ENCODE data around the gene STUB1.

The STUB1 gene

DNA sequence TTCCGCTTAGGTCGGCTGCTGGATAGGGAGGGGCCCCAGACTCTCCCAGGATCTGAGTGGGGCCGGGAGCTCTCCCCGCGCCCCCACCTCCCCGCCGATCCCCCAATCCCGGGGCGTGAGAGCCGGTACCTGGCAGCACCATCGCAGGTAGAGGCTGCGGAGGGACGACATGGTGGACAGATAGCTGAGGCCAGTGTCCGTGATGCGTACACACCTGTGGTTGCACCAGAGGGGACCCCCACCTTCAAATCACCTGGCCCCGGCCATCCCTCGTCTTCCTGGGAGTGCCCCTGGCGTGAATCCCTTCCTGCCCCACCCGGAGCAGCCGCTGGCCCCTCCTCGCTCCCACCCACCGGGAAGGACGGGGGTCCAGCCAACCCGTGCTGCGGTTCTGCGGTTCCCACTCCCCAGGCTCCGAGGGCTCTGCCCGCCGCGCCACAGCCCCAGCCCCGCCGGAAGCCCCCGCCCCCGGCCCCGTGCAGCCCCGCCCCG lies 14.7 kb downstream of the STUB1 start:
- Histone ChIP-seq H3K27me3 (ENCODE audit: insufficient read depth, poor library complexity, severe bottlenecking) (peaks cover 43% of the 10 kb centered on the region), H3K4me3 (replicated peaks; ENCODE audit: insufficient read depth, low read length) (no peak overlapping the region), H3K27ac (replicated peaks) (no peak overlapping the region)
- TF ChIP-seq, protein P1, sequence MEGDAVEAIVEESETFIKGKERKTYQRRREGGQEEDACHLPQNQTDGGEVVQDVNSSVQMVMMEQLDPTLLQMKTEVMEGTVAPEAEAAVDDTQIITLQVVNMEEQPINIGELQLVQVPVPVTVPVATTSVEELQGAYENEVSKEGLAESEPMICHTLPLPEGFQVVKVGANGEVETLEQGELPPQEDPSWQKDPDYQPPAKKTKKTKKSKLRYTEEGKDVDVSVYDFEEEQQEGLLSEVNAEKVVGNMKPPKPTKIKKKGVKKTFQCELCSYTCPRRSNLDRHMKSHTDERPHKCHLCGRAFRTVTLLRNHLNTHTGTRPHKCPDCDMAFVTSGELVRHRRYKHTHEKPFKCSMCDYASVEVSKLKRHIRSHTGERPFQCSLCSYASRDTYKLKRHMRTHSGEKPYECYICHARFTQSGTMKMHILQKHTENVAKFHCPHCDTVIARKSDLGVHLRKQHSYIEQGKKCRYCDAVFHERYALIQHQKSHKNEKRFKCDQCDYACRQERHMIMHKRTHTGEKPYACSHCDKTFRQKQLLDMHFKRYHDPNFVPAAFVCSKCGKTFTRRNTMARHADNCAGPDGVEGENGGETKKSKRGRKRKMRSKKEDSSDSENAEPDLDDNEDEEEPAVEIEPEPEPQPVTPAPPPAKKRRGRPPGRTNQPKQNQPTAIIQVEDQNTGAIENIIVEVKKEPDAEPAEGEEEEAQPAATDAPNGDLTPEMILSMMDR (IDR thresholded peaks at IDR 0.05; ENCODE audit: insufficient read depth, low read length), result no peak
- TF ChIP-seq, protein P2, sequence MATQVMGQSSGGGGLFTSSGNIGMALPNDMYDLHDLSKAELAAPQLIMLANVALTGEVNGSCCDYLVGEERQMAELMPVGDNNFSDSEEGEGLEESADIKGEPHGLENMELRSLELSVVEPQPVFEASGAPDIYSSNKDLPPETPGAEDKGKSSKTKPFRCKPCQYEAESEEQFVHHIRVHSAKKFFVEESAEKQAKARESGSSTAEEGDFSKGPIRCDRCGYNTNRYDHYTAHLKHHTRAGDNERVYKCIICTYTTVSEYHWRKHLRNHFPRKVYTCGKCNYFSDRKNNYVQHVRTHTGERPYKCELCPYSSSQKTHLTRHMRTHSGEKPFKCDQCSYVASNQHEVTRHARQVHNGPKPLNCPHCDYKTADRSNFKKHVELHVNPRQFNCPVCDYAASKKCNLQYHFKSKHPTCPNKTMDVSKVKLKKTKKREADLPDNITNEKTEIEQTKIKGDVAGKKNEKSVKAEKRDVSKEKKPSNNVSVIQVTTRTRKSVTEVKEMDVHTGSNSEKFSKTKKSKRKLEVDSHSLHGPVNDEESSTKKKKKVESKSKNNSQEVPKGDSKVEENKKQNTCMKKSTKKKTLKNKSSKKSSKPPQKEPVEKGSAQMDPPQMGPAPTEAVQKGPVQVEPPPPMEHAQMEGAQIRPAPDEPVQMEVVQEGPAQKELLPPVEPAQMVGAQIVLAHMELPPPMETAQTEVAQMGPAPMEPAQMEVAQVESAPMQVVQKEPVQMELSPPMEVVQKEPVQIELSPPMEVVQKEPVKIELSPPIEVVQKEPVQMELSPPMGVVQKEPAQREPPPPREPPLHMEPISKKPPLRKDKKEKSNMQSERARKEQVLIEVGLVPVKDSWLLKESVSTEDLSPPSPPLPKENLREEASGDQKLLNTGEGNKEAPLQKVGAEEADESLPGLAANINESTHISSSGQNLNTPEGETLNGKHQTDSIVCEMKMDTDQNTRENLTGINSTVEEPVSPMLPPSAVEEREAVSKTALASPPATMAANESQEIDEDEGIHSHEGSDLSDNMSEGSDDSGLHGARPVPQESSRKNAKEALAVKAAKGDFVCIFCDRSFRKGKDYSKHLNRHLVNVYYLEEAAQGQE (IDR thresholded peaks at IDR 0.05; ENCODE audit: insufficient replicate concordance, low read depth), result no peak
- TF ChIP-seq SPI1 (IDR thresholded peaks at IDR 0.05; ENCODE audit: borderline replicate concordance, low read depth) (no peak), GABPA (IDR thresholded peaks at IDR 0.05; ENCODE audit: low read depth) (no peak), POLR2AphosphoS5 (IDR thresholded peaks at IDR 0.05; ENCODE audit: low read depth) (no peak)
- DNase-seq (ENCODE audit: low read depth in 1 of 2, low spot score in 1 of 2), result no peak

DNA sequence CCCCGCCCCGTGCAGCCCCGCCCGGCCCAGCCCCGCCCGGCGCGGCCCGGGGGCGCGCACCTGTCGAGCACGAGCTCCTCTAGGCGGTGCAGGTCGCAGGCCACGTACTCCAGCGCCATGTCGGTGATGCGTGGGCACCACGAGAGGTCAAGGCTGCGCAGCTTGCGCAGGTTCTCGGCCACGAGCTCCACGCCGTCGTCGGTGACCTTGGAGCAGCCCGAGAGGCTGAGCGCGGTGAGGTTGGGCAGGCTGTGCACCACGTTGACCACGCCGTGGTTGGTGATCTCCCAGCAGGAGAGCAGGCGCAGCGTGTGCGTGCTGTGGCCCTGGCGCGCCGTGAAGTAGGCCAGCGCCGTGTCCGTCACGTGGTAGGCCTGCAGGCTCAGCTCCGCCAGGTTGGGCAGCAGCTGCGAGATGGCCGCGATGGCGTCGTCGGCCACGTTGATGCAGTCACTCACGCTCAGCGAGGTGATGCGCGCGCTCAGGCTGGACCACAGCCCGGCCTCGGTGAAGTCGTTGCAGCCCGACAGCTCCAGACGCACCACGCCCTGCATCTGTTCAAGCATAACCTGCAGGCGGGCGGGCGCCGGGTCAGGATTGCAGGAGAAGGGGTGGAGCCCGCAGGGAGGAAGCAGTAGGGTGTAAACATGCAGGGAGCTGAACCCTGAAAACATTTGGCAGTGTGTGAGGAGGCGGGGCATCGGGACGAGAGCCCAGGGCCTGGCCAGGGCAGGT lies 15.3 kb downstream of the STUB1 start:
- Histone ChIP-seq H3K27me3 (ENCODE audit: insufficient read depth, poor library complexity, severe bottlenecking) (peaks cover 48% of the 10 kb centered on the region), H3K27ac (replicated peaks) (no peak overlapping the region), H3K4me3 (replicated peaks; ENCODE audit: insufficient read depth, low read length) (peak overlapping the region; percentile 19)
- TF ChIP-seq SPI1 (IDR thresholded peaks at IDR 0.05; ENCODE audit: borderline replicate concordance, low read depth), result no peak
- no peak for TF ChIP-seq GABPA (IDR thresholded peaks at IDR 0.05; ENCODE audit: low read depth)
- TF ChIP-seq, protein P1 (IDR thresholded peaks at IDR 0.05; ENCODE audit: insufficient read depth, low read length), result no peak
- no peak for TF ChIP-seq POLR2AphosphoS5 (IDR thresholded peaks at IDR 0.05; ENCODE audit: low read depth)
- TF ChIP-seq, protein P2 (IDR thresholded peaks at IDR 0.05; ENCODE audit: insufficient replicate concordance, low read depth), result no peak
- peak in 1 of 2 experiments; percentile 68 for DNase-seq (ENCODE audit: low read depth in 1 of 2, low spot score in 1 of 2)

DNA sequence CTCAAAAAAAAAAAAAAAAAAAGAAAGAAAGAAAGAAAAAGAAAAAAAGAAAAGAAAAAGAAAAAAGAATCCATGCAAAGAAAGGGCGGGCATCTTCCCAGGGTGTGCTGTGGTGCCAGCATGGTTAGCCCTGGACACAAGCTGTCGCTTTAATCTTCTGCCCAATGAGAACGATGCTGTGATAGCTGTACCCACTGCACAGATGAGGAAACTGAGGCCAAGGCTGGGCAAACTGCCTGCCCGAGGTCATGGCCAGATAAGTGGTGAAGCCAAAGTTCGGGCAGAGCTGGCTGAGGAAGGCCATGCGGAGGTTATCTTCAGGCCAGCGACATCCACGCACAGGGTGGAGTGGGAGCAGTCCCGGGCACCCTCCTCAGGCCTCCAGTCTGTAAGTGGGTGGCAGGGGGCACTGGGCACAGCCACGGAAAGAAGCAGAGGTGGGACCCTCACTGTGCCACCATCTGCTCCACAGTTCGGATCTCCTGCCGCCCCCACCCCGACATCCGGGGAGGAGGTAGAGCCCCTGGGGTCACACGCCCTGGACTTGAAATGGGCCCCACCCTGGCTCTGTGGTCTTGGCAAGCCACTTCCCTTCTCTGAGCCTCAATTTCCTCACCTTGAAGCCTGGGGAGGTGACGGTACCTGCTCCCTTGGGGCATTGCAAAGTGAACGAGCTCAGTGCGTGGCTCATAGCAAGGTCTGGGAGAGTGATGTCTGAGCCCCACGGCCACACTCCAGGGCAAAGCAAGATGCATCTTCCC lies 18.9 kb downstream of the STUB1 start:
- TF ChIP-seq, protein P2 (IDR thresholded peaks at IDR 0.05; ENCODE audit: insufficient replicate concordance, low read depth), result peak; percentile 33
- no peak for TF ChIP-seq GABPA (IDR thresholded peaks at IDR 0.05; ENCODE audit: low read depth)
- Histone ChIP-seq H3K4me3 (replicated peaks; ENCODE audit: insufficient read depth, low read length) (no peak overlapping the region), H3K27me3 (ENCODE audit: insufficient read depth, poor library complexity, severe bottlenecking) (peaks cover 57% of the 10 kb centered on the region), H3K27ac (replicated peaks) (no peak overlapping the region)
- no peak for DNase-seq (ENCODE audit: low read depth in 1 of 2, low spot score in 1 of 2)
